Measurements from ENCODE around the gene ARL6IP4. TPM values are rescaled to one million over a fixed set of nuclear protein-coding genes. Genes with fewer than 3 reads are reported as not detected.

The ARL6IP4 gene
- polyA plus RNA-seq, 2 of the 4 experiments (the other 2 are of a cell fraction), result 208 to 209 TPM

- CTCF ChIA-PET, result interaction anchor here (0.6 to 25.9 kb wide), 10 partner anchors 13 to 312 kb away, joined by 3 to 522 read pairs (median 5); no protein-coding TSS in a partner anchor
- TF ChIP-seq NR3C1 (IDR thresholded peaks at IDR 0.05), result no peak
- TF ChIP-seq FOXS1 (CRISPR knock-in tag; IDR thresholded peaks at IDR 0.05), result no peak
- no peak for TF ChIP-seq KDM5A (IDR thresholded peaks at IDR 0.05)
- no peak for TF ChIP-seq CTCF (IDR thresholded peaks at IDR 0.05)
- no peak for TF ChIP-seq GATA3 (IDR thresholded peaks at IDR 0.05; ENCODE audit: borderline replicate concordance)
- Histone ChIP-seq H3K4me3 (no peak overlapping the region), H3K9me3 (no peaks in the 10 kb centered on the region), H3K4me2 (no peak overlapping the region), H3K27ac (peak overlapping the region; percentile 35 to 72; a peak in 5 of 6 replicates), H3K4me1 (peaks cover 45% of the 10 kb centered on the region)
- no peak for FAIRE-seq
- no peak for ATAC-seq
- DNase-seq (ENCODE audit: low read depth in 1 of 2, low spot score in 1 of 2), result no peak
- POLR2A ChIA-PET, result interaction anchor here (0.6 kb wide), 1 partner anchor 51 kb away, joined by 4 read pairs; no protein-coding TSS in a partner anchor
- WGBS (ENCODE audit: missing lambda C conversion rate), result 90% methylated on average over 23 of the region's 27 CpGs
Measured at GRCh38 chr12:122949816-122950675, 30.4 kb upstream of the ARL6IP4 start.

GRCh38 chr12:122951406-122951805 is 29.1 kb upstream of the ARL6IP4 start:
- Histone ChIP-seq H3K27ac (peak overlapping the region; percentile 57 to 72; a peak in 5 of 6 replicates), H3K4me2 (peak overlapping the region; percentile 45), H3K4me3 (no peak overlapping the region), H3K4me1 (peaks cover 33% of the 10 kb centered on the region), H3K9me3 (no peaks in the 10 kb centered on the region)
- DNase-seq (ENCODE audit: low read depth in 1 of 2, low spot score in 1 of 2) (peak in 1 of 2 experiments; percentile 64), ATAC-seq (peak in 1 of 2 experiments; percentile 34; a peak in 3 of 6 replicates), FAIRE-seq (no peak)
- 45% methylated on average over 9 of the region's 9 CpGs for WGBS (ENCODE audit: missing lambda C conversion rate)
- TF ChIP-seq JUNB (IDR thresholded peaks at IDR 0.05) (0 out of 2 replicates have a peak, but pooled peaks have one; percentile 25), FOSL2 (IDR thresholded peaks at IDR 0.05) (no peak), FOSL2 (CRISPR knock-in tag; IDR thresholded peaks at IDR 0.05) (peak; percentile 39; the same call in 1 of the 2 replicates), EHMT2 (IDR thresholded peaks at IDR 0.05; ENCODE audit: low read depth) (no peak), HOXB5 (CRISPR knock-in tag; IDR thresholded peaks at IDR 0.05) (no peak), E2F6 (IDR thresholded peaks at IDR 0.05; ENCODE audit: borderline replicate concordance, low read depth) (no peak; the same call in 1 of the 2 replicates)
- TF ChIP-seq, protein P1, sequence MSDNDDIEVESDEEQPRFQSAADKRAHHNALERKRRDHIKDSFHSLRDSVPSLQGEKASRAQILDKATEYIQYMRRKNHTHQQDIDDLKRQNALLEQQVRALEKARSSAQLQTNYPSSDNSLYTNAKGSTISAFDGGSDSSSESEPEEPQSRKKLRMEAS (IDR thresholded peaks at IDR 0.05), result peak; percentile 69
- POLR2A ChIA-PET, result no interaction called here
- CTCF ChIA-PET, result interaction anchor here (0.7 to 25.9 kb wide), 16 partner anchors 12 to 312 kb away, joined by 3 to 522 read pairs (median 6); partner anchors contain the start of gene ABCB9

- CTCF ChIA-PET, result interaction anchor here (0.6 to 25.9 kb wide), 43 partner anchors 9 to 315 kb away, joined by 3 to 522 read pairs (median 5); partner anchors contain the start of genes ABCB9 and ARL6IP4
- Histone ChIP-seq H3K4me2 (peak overlapping the region; percentile 45), H3K9me3 (no peaks in the 10 kb centered on the region), H3K4me3 (no peak overlapping the region), H3K4me1 (peaks cover 25% of the 10 kb centered on the region), H3K27ac (peak overlapping the region; percentile 57 to 72; a peak in 5 of 6 replicates)
- 55% methylated on average over 12 of the region's 12 CpGs for WGBS (ENCODE audit: missing lambda C conversion rate)
- peak; percentile 78 for FAIRE-seq
- POLR2A ChIA-PET, result interaction anchor here (0.8 kb wide), 1 partner anchor 280 kb away, joined by 4 read pairs; the partner anchor contains the start of gene MPHOSPH9
- peak; percentile 95 to 98 for ATAC-seq
- DNase-seq (ENCODE audit: low read depth in 1 of 2, low spot score in 1 of 2), result peak; percentile 79 to 87
- no peak for TF ChIP-seq HOXB5 (CRISPR knock-in tag; IDR thresholded peaks at IDR 0.05)
- TF ChIP-seq, protein P1 (IDR thresholded peaks at IDR 0.05), result 0 out of 2 replicates have a peak, but pooled peaks have one; percentile 29
- no peak for TF ChIP-seq CBX2 (IDR thresholded peaks at IDR 0.05; ENCODE audit: borderline replicate concordance, low read depth)
- TF ChIP-seq HOXB13 (CRISPR knock-in tag; IDR thresholded peaks at IDR 0.05; ENCODE audit: low read depth), result no peak
- no peak for TF ChIP-seq RCOR1 (IDR thresholded peaks at IDR 0.05; ENCODE audit: low read depth, low read length)
- TF ChIP-seq ATOH8 (CRISPR knock-in tag; IDR thresholded peaks at IDR 0.05; ENCODE audit: low read depth), result no peak
- TF ChIP-seq SMC3 (IDR thresholded peaks at IDR 0.05), result peak; percentile 98
- TF ChIP-seq ZSCAN20 (CRISPR knock-in tag; IDR thresholded peaks at IDR 0.05), result no peak
- TF ChIP-seq, protein P2, sequence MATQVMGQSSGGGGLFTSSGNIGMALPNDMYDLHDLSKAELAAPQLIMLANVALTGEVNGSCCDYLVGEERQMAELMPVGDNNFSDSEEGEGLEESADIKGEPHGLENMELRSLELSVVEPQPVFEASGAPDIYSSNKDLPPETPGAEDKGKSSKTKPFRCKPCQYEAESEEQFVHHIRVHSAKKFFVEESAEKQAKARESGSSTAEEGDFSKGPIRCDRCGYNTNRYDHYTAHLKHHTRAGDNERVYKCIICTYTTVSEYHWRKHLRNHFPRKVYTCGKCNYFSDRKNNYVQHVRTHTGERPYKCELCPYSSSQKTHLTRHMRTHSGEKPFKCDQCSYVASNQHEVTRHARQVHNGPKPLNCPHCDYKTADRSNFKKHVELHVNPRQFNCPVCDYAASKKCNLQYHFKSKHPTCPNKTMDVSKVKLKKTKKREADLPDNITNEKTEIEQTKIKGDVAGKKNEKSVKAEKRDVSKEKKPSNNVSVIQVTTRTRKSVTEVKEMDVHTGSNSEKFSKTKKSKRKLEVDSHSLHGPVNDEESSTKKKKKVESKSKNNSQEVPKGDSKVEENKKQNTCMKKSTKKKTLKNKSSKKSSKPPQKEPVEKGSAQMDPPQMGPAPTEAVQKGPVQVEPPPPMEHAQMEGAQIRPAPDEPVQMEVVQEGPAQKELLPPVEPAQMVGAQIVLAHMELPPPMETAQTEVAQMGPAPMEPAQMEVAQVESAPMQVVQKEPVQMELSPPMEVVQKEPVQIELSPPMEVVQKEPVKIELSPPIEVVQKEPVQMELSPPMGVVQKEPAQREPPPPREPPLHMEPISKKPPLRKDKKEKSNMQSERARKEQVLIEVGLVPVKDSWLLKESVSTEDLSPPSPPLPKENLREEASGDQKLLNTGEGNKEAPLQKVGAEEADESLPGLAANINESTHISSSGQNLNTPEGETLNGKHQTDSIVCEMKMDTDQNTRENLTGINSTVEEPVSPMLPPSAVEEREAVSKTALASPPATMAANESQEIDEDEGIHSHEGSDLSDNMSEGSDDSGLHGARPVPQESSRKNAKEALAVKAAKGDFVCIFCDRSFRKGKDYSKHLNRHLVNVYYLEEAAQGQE (IDR thresholded peaks at IDR 0.05), result no peak
- TF ChIP-seq RFX5 (IDR thresholded peaks at IDR 0.05), result no peak
Measured at GRCh38 chr12:122951979-122952892, 28.2 kb upstream of the ARL6IP4 start.

Data from A549 (cell line).